ENCODE measurements around the gene ZDHHC4. TPM values are rescaled to one million over a fixed set of nuclear protein-coding genes. Genes with fewer than 3 reads are reported as not detected.

The ZDHHC4 gene
- total RNA-seq, 1 experiment from 2014 or later = 62.0 TPM

DNA sequence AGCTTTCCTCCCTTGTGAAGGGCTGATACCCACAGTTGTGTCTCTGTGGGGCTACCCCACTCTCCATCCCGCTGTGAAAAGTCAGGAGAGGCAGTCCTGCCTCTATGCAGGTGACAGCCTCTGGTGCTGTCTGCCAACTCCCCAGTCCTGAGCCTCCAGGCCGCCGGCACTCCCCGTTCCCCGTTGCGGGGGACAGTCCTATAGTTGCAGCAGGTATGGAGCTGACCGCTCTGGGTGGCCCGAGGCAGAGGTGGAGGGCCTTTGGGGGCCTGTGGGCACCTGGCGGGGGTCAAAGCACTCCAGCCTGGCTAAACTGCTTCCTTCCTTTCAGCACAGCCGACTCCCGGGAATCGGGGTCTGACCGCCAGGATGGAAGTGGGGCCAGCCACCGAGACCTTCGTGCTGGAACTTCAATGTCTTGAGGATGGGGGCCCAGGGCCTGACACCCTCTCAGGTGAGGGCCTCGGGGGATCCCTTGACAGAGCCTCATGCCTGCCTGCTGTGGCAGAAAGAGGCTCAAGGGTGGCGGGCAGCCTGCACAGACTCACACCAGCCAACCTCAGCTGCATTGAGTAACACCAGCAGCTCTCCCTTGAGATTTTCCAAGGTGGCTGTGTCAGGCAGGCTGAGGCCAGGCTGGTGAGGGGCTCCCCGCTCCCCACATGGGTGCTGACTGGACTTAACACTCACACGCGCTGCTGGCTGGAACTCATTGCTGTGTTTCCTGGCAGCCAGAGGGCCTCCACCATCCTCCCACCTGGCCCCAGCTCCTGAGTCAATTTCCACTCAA is 39.8 kb downstream of the ZDHHC4 start:
- no peak overlapping the region for H2BK15ac ChIP-seq (ENCODE audit: low read depth, low read length)
- no peak overlapping the region for H4K8ac ChIP-seq (replicated peaks; ENCODE audit: insufficient read length, low read depth, low read length)
- no peak overlapping the region for H3K18ac ChIP-seq (ENCODE audit: insufficient read length, low read depth, low read length)
- Mint-ChIP-seq H3K4me3 (peak overlapping the region; percentile 54 to 73), H3K27me3 (ENCODE audit: low read depth) (no peaks in the 10 kb centered on the region; the same call in 1 of the 2 replicates), H3K4me1 (peaks cover 9 to 14% of the 10 kb centered on the region in 2 experiments), H3K9me3 (no peaks in the 10 kb centered on the region; a peak in 2 of 5 replicates), H3K36me3 (ENCODE audit: insufficient read depth in 1 of 3, low read depth in 3 of 3) (peaks cover 10 to 27% (median 25%) of the 10 kb centered on the region in 3 experiments), H3K27ac (no peak overlapping the region)
- no peak overlapping the region for H3T11ph ChIP-seq (ENCODE audit: low read length)
- DNase-seq = no peak
- no peak overlapping the region for H3K9ac ChIP-seq (ENCODE audit: extremely low read depth, insufficient read length, low read length)
- H3K27ac ChIP-seq (ENCODE audit: insufficient read length, low read depth, low read length) = no peak overlapping the region
- H2BK12ac ChIP-seq (ENCODE audit: insufficient read length, low read depth, low read length) = no peak overlapping the region
- no peak overlapping the region for H2BK120ac ChIP-seq (ENCODE audit: low read depth, low read length, poor library complexity, severe bottlenecking)
- no peak overlapping the region for H3K56ac ChIP-seq (ENCODE audit: insufficient read length, low read depth, low read length)
- no peak overlapping the region for H2BK20ac ChIP-seq (ENCODE audit: low read depth, low read length, poor library complexity, severe bottlenecking)
- H3K79me2 ChIP-seq (ENCODE audit: insufficient read depth, low read length) = no peaks in the 10 kb centered on the region
- H3K27me3 ChIP-seq (ENCODE audit: insufficient read depth, low read length) = no peaks in the 10 kb centered on the region
- peaks cover 11% of the 10 kb centered on the region for H3K23me2 ChIP-seq (ENCODE audit: insufficient read length, low read depth, low read length, poor library complexity, severe bottlenecking)
- H3K79me1 ChIP-seq (ENCODE audit: insufficient read depth, low read depth, low read length, poor library complexity, severe bottlenecking) = no peaks in the 10 kb centered on the region
- H4K91ac ChIP-seq (ENCODE audit: insufficient read length, low read depth, low read length) = no peak overlapping the region
- H2AK5ac ChIP-seq (ENCODE audit: insufficient read length, low read length) = no peak overlapping the region
- WGBS (ENCODE audit: extremely low coverage, insufficient read length, low lambda C conversion rate) = no CpG with 5 or more reads among the region's 20 CpGs
- no peak overlapping the region for H3K23ac ChIP-seq (ENCODE audit: insufficient read length, low read depth, low read length)
- H2AFZ ChIP-seq (ENCODE audit: low read length) = no peak overlapping the region
- no peaks in the 10 kb centered on the region for H4K20me1 ChIP-seq (ENCODE audit: control insufficient read depth, insufficient read depth, insufficient read length)
- H3K9me3 ChIP-seq (ENCODE audit: control insufficient read depth, low read depth, low read length) = no peaks in the 10 kb centered on the region
- TF ChIP-seq, protein P1, sequence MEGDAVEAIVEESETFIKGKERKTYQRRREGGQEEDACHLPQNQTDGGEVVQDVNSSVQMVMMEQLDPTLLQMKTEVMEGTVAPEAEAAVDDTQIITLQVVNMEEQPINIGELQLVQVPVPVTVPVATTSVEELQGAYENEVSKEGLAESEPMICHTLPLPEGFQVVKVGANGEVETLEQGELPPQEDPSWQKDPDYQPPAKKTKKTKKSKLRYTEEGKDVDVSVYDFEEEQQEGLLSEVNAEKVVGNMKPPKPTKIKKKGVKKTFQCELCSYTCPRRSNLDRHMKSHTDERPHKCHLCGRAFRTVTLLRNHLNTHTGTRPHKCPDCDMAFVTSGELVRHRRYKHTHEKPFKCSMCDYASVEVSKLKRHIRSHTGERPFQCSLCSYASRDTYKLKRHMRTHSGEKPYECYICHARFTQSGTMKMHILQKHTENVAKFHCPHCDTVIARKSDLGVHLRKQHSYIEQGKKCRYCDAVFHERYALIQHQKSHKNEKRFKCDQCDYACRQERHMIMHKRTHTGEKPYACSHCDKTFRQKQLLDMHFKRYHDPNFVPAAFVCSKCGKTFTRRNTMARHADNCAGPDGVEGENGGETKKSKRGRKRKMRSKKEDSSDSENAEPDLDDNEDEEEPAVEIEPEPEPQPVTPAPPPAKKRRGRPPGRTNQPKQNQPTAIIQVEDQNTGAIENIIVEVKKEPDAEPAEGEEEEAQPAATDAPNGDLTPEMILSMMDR (conservative IDR thresholded peaks at IDR 0.05) = no peak
- H2BK5ac ChIP-seq (ENCODE audit: insufficient read length, low read length) = no peak overlapping the region
- no peak overlapping the region; the same call in 1 of the 2 replicates for H3K14ac ChIP-seq (ENCODE audit: insufficient read depth, low read length)
- no peak overlapping the region for H3K4me2 ChIP-seq (ENCODE audit: insufficient read depth, insufficient read length, low read length)
- no peak overlapping the region for H3K4ac ChIP-seq (ENCODE audit: low read depth, low read length)
- H3K4me1 ChIP-seq (ENCODE audit: insufficient read depth, low read length) = peaks cover 5% of the 10 kb centered on the region
- H4K5ac ChIP-seq (ENCODE audit: insufficient read length, low read depth, low read length) = no peak overlapping the region
